Bronchus fibroblast of lung (primary cell): Measurements from ENCODE around the gene PCP4. TPM values are rescaled to one million over a fixed set of nuclear protein-coding genes. Genes with fewer than 3 reads are reported as not detected.

Experiments used
- total RNA-seq: library from RNA; depleted of rRNA; stranded (reverse); fragments of >200 nt; gene quantifications from 2 replicates; pipeline ENCODE4 v1.2.3, GENCODE V29; 2015

The PCP4 gene
- not detected in 2 replicates for total RNA-seq

DNA sequence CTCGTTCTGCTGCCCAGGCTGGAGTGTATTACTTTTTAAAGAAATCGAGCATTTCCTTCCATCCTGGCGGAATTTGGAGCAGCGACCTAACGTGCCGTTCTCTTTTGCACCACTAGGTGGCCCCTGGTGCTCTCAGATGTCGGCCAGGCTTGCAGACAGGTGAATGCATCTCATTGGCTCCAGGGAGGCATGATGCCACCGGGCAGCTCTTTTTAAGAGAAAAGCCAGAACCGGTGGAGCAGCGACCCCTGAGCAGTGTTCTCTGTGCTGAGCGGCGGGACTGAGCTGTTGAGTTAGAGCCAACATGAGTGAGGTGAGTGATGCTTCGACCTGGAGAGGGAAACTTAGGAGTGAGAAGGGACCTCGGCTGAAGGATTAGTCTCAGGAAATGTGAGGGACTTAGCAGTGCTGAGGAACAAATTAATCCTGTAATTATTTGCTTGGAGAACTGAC lies at the start of gene PCP4:
PCP4 (plus strand) TSS at position 241 of the 453 bp plus-strand sequence; CDS start at position 305, 64 bp downstream.

Other genes with a start within 250 kb of the PCP4 start
- gene IGSF5, start 122.3 kb upstream of the PCP4 start, total RNA-seq: not detected in 2 replicates